Skeletal muscle tissue (tissue), 4 donors: ENCODE results near the gene FURIN. TPM values are rescaled to one million over a fixed set of nuclear protein-coding genes. Genes with fewer than 3 reads are reported as not detected.

Experiments
- H3K27ac ChIP-seq: one replicate; pipeline ENCODE4 v1.7.0; 2013; ENCODE audit warnings: mild to moderate bottlenecking, low read depth, low read length, inconsistent platforms
- H3K27me3 ChIP-seq, 3 donors: one replicate each; pipeline ENCODE4 v1.7.0; 2013; ENCODE audit warnings: low read length in 3 of 3; ENCODE audit not compliant: control insufficient read depth in 3 of 3, insufficient read depth in 3 of 3
- H3K36me3 ChIP-seq, 3 donors: one replicate each; pipeline ENCODE4 v1.7.0; 2013; ENCODE audit warnings: low read length in 3 of 3; ENCODE audit not compliant: control insufficient read depth in 3 of 3, insufficient read depth in 3 of 3
- H3K4me1 ChIP-seq, 3 donors: one replicate each; pipeline ENCODE4 v1.7.0; 2013; ENCODE audit warnings: low read length in 3 of 3, mild to moderate bottlenecking in 3 of 3; ENCODE audit not compliant: control insufficient read depth in 3 of 3, insufficient read depth in 3 of 3
- H3K4me3 ChIP-seq, 3 donors: one replicate each; pipeline ENCODE4 v1.7.0; 2013; ENCODE audit warnings: low read length in 3 of 3
- H3K9ac ChIP-seq, 3 donors: one replicate each; pipeline ENCODE4 v1.7.0; 2013; ENCODE audit warnings: low read length in 3 of 3, mild to moderate bottlenecking in 3 of 3, moderate library complexity in 2 of 3, low read depth in 1 of 3
- H3K9me3 ChIP-seq, 3 donors: one replicate each; pipeline ENCODE4 v1.7.0; 2013; ENCODE audit warnings: low read length in 3 of 3; ENCODE audit not compliant: control insufficient read depth in 3 of 3
- total RNA-seq: library from RNA; depleted of rRNA; stranded (reverse); fragments of >200 nt; gene quantifications from one replicate; pipeline ENCODE4 v1.2.3, GENCODE V29; 2014
- donor health status: Osteomylitis.

Gene FURIN
- total RNA-seq, 1 donor from 2014 or later: 12.0 TPM

DNA sequence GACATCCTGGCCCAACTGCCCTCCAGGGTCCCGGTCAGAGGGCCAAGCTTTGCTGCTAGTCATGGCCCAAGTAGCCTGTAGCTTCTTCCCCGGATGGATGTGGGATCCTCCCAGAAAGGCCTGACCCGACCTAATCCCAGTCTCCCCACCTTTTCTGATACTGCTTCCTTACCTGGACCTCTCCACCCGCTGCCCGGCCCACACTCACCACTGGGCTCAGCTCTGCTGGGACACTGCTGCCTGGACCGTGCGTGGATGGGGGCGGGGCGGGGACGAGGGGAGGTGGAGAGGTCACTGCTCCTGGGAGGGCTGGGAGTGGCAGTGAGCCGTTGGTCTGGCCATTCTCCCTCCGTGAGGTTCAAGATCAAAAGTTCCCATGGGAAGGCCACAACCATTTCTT lies 40.3 kb upstream of the FURIN start:
- H3K9ac ChIP-seq: no peak overlapping the region
- H3K9me3 ChIP-seq: no peaks in the 10 kb centered on the region
- H3K27me3 ChIP-seq: no peaks in the 10 kb centered on the region
- no peak overlapping the region for H3K4me3 ChIP-seq
- no peak overlapping the region for H3K27ac ChIP-seq
- H3K4me1 ChIP-seq: peaks cover 0 to 5% (median 0%) of the 10 kb centered on the region in 3 donors
- no peaks in the 10 kb centered on the region for H3K36me3 ChIP-seq

DNA sequence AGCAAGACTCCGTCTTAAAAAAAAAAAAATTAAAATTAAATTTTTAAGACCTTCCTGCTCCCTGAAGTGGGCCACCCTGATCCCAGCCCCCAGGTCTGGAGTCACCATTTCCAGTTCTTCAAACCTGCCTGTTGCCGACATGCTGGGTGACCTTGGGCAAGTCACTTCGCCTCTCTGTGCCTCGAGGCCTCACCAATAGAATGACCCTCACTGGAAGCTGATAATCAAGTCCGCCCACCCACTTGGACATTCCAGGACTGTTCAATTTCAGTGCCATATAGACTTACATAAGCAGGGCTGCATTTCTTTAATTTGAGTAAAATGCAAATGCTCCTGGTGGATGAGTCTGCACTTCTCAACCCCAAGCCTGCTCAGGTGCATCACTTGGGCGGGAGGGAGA lies 39.3 kb upstream of the FURIN start:
- H3K9ac ChIP-seq: no peak overlapping the region
- no peak overlapping the region for H3K4me3 ChIP-seq
- no peaks in the 10 kb centered on the region for H3K36me3 ChIP-seq
- H3K9me3 ChIP-seq: no peaks in the 10 kb centered on the region
- peaks cover 0 to 5% (median 0%) of the 10 kb centered on the region in 3 donors for H3K4me1 ChIP-seq
- no peak overlapping the region for H3K27ac ChIP-seq
- no peaks in the 10 kb centered on the region for H3K27me3 ChIP-seq

DNA sequence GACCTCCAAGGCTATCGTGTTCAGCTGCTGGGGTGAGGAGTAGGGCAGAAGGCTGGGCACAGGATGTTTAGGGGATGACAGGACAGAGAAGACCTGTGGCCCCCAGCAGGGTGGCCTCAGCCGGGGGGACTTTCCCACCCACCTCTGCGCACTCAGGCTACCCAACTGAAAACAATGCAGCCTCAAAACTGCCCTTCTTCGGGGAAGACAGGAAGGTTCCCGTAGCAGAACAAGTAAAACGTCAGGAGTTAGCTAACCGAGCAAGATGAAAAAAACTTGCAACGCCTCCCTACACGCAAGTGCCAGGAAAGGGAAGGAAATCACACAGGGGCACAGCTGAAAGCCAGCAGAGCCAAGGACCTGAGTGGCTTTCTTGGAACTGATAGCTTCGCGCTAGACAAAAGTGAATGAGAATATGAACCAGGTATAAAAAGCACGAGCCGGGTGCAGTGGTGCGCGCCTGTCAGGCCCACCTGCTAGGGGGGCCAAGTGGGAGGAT lies 38.4 kb upstream of the FURIN start:
- peaks cover 0 to 5% (median 0%) of the 10 kb centered on the region in 3 donors for H3K4me1 ChIP-seq
- H3K36me3 ChIP-seq: no peaks in the 10 kb centered on the region
- H3K4me3 ChIP-seq: no peak overlapping the region
- no peaks in the 10 kb centered on the region for H3K9me3 ChIP-seq
- H3K9ac ChIP-seq: no peak overlapping the region
- no peak overlapping the region for H3K27ac ChIP-seq
- H3K27me3 ChIP-seq: no peaks in the 10 kb centered on the region

DNA sequence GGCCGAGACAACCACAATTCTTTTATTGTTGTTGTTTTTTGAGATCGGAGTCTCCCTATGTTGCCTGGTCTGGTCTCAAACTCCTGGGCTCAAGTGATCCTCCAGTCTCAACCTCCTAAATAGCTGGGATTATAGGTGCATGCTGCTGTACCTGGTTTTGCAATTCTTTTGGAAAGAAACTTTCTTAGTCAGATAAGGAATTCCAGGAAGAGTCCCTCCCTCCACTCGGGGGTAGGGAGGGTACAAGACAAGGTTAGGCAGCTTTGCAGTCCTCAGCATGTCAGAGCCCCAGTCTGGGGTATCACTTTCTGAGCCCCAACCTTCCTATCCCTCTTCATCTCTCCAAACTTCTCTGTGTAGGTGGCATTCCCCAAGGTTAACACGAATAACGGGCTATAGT lies 33.8 kb upstream of the FURIN start:
- peaks cover 0 to 5% (median 0%) of the 10 kb centered on the region in 3 donors for H3K4me1 ChIP-seq

DNA sequence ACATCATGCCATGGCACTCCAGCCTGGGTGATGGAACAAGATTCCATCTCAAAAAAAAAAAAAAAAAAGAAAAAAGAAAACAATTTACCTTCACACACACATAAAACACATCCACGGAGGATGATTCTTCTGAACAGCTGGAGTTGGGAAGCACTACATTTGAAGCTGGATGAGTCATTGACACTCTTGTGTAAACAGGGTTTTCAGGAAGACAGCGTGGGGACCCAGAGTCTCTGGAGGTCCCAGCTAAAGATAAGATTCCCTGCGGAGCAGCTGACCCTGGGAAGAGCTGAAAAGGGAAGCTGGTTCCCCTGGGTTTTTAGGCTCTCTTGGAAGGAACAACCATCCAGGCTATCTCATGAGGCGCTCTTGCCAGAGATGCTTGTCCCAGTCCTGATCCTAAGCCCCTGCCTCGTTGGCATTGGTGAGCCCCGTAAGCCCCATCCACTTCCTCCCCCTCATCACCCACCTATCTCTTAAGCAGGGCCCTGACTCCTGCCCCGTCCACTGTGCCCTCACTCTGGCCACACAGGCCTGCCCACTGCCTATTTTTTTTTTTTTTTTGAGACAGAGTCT lies 32.0 kb upstream of the FURIN start:
- Histone ChIP-seq H3K4me1 (no peaks in the 10 kb centered on the region), H3K36me3 (no peaks in the 10 kb centered on the region), H3K9ac (no peak overlapping the region), H3K27ac (no peak overlapping the region), H3K27me3 (no peaks in the 10 kb centered on the region), H3K9me3 (no peaks in the 10 kb centered on the region), H3K4me3 (no peak overlapping the region)

More for the DNA sequence above, 33.8 kb upstream of the FURIN start:
- Histone ChIP-seq H3K9ac (no peak overlapping the region), H3K4me3 (no peak overlapping the region), H3K9me3 (no peaks in the 10 kb centered on the region), H3K27ac (no peak overlapping the region), H3K36me3 (no peaks in the 10 kb centered on the region), H3K27me3 (no peaks in the 10 kb centered on the region)

DNA sequence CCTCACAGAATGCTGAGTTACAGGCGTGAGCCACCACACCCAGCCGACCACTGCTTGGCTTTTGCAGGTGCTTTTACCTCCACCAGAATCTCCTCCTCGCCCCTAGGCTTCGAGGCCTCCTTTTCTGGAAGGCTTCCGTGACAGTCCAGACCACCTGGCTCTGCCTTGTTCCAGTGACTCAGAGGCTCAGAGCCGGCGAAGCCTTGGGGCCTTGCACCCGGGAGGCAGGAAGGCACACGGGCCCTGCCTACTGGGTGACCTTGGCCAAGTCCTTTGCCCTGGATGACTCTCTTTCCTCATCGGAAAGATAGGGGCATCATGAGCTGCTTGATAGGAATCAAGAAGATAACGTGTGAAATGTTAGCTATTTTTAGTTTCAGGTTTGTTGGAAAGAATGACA lies 31.3 kb upstream of the FURIN start:
- H3K4me1 ChIP-seq: no peaks in the 10 kb centered on the region

DNA sequence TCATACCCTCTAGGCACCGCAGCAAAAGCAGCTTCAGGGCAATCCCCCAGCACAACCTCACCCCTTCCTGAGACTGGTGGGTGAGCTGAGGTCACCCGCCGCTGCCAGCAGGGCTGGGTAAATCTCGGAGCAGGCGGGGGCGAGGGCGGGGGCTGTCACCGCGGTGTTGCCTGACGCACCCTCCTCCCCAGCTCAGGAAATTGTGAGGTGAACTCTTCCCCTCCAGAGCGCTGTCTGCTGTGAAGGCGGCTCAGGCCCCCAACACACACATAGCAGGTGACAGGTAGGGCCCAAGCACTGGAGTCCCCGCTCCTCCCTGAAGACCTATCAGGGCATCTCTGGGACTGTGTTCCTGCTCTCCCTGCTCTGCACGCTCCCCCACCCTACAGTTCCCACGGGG lies 30.2 kb upstream of the FURIN start:
- Histone ChIP-seq H3K27me3 (no peaks in the 10 kb centered on the region), H3K9ac (no peak overlapping the region), H3K4me1 (no peaks in the 10 kb centered on the region), H3K9me3 (no peaks in the 10 kb centered on the region), H3K36me3 (no peaks in the 10 kb centered on the region), H3K27ac (no peak overlapping the region), H3K4me3 (no peak overlapping the region)

More for the DNA sequence above, 31.3 kb upstream of the FURIN start:
- no peak overlapping the region for H3K9ac ChIP-seq
- H3K9me3 ChIP-seq: no peaks in the 10 kb centered on the region
- no peak overlapping the region for H3K4me3 ChIP-seq
- no peak overlapping the region for H3K27ac ChIP-seq
- no peaks in the 10 kb centered on the region for H3K27me3 ChIP-seq
- no peaks in the 10 kb centered on the region for H3K36me3 ChIP-seq

DNA sequence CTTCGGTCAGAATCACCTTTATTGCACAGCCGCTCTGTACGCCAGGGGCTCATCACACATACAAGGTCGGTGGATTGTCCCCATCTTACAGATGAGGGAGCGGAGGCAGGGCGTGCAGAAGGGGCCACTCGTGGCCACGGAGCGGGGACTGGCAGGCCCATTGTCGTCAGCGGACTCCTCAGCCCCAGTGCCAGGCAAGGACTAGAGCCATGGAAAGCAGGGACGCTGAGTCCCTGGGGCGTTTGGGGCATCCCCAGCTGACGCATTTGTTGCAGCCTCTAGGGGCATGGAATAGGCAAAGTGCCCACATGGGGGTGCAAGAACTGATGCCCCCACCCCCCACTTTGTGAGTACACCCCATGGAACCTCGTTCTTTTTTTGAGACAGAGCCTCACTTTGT lies 29.8 kb upstream of the FURIN start:
- Histone ChIP-seq H3K9me3 (no peaks in the 10 kb centered on the region), H3K27me3 (no peaks in the 10 kb centered on the region), H3K4me1 (no peaks in the 10 kb centered on the region), H3K36me3 (no peaks in the 10 kb centered on the region), H3K27ac (no peak overlapping the region), H3K4me3 (no peak overlapping the region), H3K9ac (no peak overlapping the region)

DNA sequence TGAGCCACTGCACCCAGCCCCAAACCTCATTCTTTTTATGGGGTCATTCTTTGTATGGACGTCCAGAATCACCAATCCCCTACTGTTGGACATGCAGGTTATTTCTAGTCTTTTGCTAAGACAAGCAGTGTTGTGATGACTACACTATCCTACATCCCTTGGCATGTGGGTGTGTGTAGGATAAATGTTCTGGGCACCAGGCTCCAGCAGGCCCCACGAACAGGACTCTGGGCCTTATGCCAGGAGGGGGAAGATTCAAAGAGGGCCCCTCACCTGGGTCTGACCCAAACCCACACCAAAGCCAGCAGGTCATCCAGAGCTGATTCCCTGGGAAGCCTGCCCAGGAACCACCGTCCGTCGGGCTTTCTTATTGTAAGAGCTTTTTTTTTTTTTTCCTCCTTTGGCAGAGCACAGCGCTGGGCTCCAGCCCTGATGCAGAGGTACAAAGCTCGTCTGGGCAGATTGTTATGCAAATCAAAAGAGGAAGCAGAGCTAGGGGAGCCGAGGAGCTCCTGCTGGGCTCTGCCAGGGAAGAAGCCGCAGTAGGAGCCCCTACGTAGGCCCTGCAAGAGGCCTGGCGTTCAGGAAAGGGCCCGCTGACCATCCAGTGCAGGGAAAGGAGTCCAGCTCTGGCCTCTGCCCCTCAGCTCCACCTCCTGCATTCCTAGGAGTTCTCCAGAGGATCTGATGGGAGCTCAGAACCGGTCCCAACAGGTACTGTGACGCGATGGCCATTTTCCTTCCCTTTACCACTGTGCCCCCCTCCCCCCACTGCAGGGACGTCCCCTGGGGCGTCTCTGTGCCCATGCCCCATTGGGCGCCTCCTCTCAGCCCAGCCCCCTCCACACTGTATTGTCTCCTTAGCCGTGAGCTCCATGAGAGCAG lies 29.0 kb upstream of the FURIN start:
- no peak overlapping the region for H3K4me3 ChIP-seq
- H3K36me3 ChIP-seq: no peaks in the 10 kb centered on the region
- no peak overlapping the region for H3K9ac ChIP-seq
- H3K27me3 ChIP-seq: no peaks in the 10 kb centered on the region
- no peak overlapping the region for H3K27ac ChIP-seq
- H3K9me3 ChIP-seq: no peaks in the 10 kb centered on the region
- H3K4me1 ChIP-seq: no peaks in the 10 kb centered on the region

DNA sequence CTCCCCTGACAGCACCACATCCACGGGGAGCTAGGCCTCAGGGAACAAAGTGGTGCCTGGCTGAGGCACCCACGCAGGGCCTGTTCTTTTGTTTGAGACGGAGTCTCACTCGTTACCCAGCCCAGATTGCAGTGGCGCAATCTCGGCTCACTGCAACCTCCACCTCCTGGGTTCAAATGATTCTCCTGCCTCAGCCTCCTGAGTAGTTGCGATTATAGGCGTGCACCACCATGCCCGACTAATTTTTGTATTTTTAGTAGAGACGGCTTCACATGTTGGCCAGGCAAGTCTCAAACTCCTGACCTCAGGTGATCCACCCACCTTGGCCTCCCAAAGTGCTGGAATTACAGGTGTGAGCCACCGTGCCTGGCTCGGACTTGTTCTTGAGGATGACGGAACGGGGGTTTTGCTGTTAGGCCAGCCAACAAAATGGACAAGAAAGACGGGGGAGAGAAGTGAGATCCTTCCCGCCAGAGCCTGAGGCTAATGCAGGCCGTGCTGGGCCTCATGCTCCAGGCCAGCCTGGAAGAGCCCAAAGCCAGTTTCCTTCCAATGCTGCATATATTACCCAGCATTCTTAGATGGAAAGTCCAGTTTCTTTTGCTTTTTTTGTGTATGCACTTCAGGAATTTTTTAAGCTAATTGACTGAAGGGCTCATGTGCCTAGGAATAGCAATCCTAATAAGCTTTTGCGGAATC lies 28.1 kb upstream of the FURIN start:
- no peaks in the 10 kb centered on the region for H3K36me3 ChIP-seq
- no peaks in the 10 kb centered on the region for H3K27me3 ChIP-seq
- no peaks in the 10 kb centered on the region for H3K9me3 ChIP-seq
- no peak overlapping the region for H3K4me3 ChIP-seq
- no peaks in the 10 kb centered on the region for H3K4me1 ChIP-seq
- no peak overlapping the region for H3K9ac ChIP-seq
- no peak overlapping the region for H3K27ac ChIP-seq
